ENCODE data around the gene CISD2. TPM values are rescaled to one million over a fixed set of nuclear protein-coding genes. Genes with fewer than 3 reads are reported as not detected.

Gene CISD2
- total and polyA plus RNA-seq, 2 experiments from 2014 or later, result 34.1 to 102 TPM

DNA sequence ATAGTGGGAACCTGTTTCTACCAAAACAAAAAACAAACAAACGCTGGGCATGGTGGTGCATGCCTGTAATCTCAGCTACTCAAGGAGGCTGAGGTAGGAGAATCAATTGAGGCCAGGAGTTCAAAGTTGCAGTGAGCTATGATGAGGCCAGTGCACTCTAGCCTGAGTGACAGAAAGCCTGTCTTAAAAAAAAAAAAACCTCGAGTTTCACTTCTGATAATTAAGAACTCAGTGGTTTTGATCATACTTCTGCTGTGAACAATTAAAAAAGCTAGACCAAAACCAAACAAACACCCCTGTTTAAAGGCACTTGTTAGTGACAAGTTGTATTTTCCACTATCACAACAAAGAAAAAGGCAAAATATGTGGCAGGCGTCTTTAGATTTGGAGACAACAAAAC, 26.4 kb upstream of the CISD2 start:
- Mint-ChIP-seq H3K4me1 (no peaks in the 10 kb centered on the region), H3K4me3 (no peak overlapping the region), H3K27me3 (ENCODE audit: insufficient read depth, low read depth, poor library complexity) (peaks cover 8% of the 10 kb centered on the region), H3K27ac (no peak overlapping the region), H3K9me3 (no peaks in the 10 kb centered on the region), H3K36me3 (ENCODE audit: low read depth) (peaks cover 4% of the 10 kb centered on the region; the same call in 1 of the 3 replicates)
- no peaks in the 10 kb centered on the region for H3K27me3 ChIP-seq (ENCODE audit: insufficient read depth)
- no peaks in the 10 kb centered on the region; the same call in 1 of the 2 replicates for H4K20me1 ChIP-seq (replicated peaks; ENCODE audit: insufficient read depth)
- TF ChIP-seq ZNF331 (CRISPR knock-in tag; IDR thresholded peaks at IDR 0.05; ENCODE audit: low read depth), result no peak
- no peak for TF ChIP-seq JUNB (IDR thresholded peaks at IDR 0.05; ENCODE audit: unreplicated experiment)
- TF ChIP-seq, protein P1, sequence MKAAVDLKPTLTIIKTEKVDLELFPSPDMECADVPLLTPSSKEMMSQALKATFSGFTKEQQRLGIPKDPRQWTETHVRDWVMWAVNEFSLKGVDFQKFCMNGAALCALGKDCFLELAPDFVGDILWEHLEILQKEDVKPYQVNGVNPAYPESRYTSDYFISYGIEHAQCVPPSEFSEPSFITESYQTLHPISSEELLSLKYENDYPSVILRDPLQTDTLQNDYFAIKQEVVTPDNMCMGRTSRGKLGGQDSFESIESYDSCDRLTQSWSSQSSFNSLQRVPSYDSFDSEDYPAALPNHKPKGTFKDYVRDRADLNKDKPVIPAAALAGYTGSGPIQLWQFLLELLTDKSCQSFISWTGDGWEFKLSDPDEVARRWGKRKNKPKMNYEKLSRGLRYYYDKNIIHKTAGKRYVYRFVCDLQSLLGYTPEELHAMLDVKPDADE (IDR thresholded peaks at IDR 0.05), result no peak
- no peak for TF ChIP-seq ZNF114 (CRISPR knock-in tag; IDR thresholded peaks at IDR 0.05)
- TF ChIP-seq, protein P2, sequence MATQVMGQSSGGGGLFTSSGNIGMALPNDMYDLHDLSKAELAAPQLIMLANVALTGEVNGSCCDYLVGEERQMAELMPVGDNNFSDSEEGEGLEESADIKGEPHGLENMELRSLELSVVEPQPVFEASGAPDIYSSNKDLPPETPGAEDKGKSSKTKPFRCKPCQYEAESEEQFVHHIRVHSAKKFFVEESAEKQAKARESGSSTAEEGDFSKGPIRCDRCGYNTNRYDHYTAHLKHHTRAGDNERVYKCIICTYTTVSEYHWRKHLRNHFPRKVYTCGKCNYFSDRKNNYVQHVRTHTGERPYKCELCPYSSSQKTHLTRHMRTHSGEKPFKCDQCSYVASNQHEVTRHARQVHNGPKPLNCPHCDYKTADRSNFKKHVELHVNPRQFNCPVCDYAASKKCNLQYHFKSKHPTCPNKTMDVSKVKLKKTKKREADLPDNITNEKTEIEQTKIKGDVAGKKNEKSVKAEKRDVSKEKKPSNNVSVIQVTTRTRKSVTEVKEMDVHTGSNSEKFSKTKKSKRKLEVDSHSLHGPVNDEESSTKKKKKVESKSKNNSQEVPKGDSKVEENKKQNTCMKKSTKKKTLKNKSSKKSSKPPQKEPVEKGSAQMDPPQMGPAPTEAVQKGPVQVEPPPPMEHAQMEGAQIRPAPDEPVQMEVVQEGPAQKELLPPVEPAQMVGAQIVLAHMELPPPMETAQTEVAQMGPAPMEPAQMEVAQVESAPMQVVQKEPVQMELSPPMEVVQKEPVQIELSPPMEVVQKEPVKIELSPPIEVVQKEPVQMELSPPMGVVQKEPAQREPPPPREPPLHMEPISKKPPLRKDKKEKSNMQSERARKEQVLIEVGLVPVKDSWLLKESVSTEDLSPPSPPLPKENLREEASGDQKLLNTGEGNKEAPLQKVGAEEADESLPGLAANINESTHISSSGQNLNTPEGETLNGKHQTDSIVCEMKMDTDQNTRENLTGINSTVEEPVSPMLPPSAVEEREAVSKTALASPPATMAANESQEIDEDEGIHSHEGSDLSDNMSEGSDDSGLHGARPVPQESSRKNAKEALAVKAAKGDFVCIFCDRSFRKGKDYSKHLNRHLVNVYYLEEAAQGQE (IDR thresholded peaks at IDR 0.05; ENCODE audit: unreplicated experiment), result no peak
- TF ChIP-seq NANOG (IDR thresholded peaks at IDR 0.05; ENCODE audit: borderline replicate concordance), result no peak
- TF ChIP-seq CREB1 (CRISPR knock-in tag; IDR thresholded peaks at IDR 0.05; ENCODE audit: low read depth), result no peak
- TF ChIP-seq, protein P3, sequence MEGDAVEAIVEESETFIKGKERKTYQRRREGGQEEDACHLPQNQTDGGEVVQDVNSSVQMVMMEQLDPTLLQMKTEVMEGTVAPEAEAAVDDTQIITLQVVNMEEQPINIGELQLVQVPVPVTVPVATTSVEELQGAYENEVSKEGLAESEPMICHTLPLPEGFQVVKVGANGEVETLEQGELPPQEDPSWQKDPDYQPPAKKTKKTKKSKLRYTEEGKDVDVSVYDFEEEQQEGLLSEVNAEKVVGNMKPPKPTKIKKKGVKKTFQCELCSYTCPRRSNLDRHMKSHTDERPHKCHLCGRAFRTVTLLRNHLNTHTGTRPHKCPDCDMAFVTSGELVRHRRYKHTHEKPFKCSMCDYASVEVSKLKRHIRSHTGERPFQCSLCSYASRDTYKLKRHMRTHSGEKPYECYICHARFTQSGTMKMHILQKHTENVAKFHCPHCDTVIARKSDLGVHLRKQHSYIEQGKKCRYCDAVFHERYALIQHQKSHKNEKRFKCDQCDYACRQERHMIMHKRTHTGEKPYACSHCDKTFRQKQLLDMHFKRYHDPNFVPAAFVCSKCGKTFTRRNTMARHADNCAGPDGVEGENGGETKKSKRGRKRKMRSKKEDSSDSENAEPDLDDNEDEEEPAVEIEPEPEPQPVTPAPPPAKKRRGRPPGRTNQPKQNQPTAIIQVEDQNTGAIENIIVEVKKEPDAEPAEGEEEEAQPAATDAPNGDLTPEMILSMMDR (conservative IDR thresholded peaks at IDR 0.05; ENCODE audit: low read depth in 2 of 2), result no peak
- no peak for TF ChIP-seq EZH2phosphoT487 (IDR thresholded peaks at IDR 0.05; ENCODE audit: unreplicated experiment)
- no peak for TF ChIP-seq POLR2AphosphoS5 (IDR thresholded peaks at IDR 0.05; ENCODE audit: low read depth)
- TF ChIP-seq STAT1 (IDR thresholded peaks at IDR 0.05; ENCODE audit: unreplicated experiment), result no peak
- no peak for TF ChIP-seq EZH2 (IDR thresholded peaks at IDR 0.05; ENCODE audit: low read depth, unreplicated experiment)
- TF ChIP-seq, protein P4, sequence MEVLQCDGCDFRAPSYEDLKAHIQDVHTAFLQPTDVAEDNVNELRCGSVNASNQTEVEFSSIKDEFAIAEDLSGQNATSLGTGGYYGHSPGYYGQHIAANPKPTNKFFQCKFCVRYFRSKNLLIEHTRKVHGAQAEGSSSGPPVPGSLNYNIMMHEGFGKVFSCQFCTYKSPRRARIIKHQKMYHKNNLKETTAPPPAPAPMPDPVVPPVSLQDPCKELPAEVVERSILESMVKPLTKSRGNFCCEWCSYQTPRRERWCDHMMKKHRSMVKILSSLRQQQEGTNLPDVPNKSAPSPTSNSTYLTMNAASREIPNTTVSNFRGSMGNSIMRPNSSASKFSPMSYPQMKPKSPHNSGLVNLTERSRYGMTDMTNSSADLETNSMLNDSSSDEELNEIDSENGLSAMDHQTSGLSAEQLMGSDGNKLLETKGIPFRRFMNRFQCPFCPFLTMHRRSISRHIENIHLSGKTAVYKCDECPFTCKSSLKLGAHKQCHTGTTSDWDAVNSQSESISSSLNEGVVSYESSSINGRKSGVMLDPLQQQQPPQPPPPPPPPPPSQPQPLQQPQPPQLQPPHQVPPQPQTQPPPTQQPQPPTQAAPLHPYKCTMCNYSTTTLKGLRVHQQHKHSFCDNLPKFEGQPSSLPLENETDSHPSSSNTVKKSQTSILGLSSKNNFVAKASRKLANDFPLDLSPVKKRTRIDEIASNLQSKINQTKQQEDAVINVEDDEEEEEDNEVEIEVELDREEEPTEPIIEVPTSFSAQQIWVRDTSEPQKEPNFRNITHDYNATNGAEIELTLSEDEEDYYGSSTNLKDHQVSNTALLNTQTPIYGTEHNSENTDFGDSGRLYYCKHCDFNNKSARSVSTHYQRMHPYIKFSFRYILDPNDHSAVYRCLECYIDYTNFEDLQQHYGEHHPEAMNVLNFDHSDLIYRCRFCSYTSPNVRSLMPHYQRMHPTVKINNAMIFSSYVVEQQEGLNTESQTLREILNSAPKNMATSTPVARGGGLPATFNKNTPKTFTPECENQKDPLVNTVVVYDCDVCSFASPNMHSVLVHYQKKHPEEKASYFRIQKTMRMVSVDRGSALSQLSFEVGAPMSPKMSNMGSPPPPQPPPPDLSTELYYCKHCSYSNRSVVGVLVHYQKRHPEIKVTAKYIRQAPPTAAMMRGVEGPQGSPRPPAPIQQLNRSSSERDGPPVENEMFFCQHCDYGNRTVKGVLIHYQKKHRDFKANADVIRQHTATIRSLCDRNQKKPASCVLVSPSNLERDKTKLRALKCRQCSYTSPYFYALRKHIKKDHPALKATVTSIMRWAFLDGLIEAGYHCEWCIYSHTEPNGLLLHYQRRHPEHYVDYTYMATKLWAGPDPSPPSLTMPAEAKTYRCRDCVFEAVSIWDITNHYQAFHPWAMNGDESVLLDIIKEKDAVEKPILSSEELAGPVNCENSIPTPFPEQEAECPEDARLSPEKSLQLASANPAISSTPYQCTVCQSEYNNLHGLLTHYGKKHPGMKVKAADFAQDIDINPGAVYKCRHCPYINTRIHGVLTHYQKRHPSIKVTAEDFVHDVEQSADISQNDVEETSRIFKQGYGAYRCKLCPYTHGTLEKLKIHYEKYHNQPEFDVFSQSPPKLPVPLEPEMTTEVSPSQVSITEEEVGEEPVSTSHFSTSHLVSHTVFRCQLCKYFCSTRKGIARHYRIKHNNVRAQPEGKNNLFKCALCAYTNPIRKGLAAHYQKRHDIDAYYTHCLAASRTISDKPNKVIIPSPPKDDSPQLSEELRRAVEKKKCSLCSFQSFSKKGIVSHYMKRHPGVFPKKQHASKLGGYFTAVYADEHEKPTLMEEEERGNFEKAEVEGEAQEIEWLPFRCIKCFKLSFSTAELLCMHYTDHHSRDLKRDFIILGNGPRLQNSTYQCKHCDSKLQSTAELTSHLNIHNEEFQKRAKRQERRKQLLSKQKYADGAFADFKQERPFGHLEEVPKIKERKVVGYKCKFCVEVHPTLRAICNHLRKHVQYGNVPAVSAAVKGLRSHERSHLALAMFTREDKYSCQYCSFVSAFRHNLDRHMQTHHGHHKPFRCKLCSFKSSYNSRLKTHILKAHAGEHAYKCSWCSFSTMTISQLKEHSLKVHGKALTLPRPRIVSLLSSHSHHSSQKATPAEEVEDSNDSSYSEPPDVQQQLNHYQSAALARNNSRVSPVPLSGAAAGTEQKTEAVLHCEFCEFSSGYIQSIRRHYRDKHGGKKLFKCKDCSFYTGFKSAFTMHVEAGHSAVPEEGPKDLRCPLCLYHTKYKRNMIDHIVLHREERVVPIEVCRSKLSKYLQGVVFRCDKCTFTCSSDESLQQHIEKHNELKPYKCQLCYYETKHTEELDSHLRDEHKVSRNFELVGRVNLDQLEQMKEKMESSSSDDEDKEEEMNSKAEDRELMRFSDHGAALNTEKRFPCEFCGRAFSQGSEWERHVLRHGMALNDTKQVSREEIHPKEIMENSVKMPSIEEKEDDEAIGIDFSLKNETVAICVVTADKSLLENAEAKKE (CRISPR knock-in tag; IDR thresholded peaks at IDR 0.05), result no peak
- H3K27ac ChIP-seq (ENCODE audit: low read depth), result no peak overlapping the region
- H3K4me1 ChIP-seq (ENCODE audit: insufficient read depth), result no peaks in the 10 kb centered on the region
- H3K36me3 ChIP-seq (ENCODE audit: insufficient read depth), result no peaks in the 10 kb centered on the region
- DNase-seq (ENCODE audit: low spot score), result no peak
- H2AFZ ChIP-seq, result no peak overlapping the region
- no peaks in the 10 kb centered on the region for H3F3A ChIP-seq (replicated peaks; ENCODE audit: low read depth)
- no peaks in the 10 kb centered on the region; the same call in 1 of the 2 replicates for H3K79me2 ChIP-seq (replicated peaks; ENCODE audit: insufficient read depth)
- 0 out of 2 replicates have a peak, but pooled peaks cover 5% of the 10 kb centered on the region for H3K9me2 ChIP-seq (ENCODE audit: insufficient read depth)
- H3K4me3 ChIP-seq, result no peak overlapping the region
- ATAC-seq, result no peak
- H3K4me2 ChIP-seq, result no peak overlapping the region
